Transverse colon (tissue), 4 donors: ENCODE data around the gene MAPK13. TPM values are rescaled to one million over a fixed set of nuclear protein-coding genes. Genes with fewer than 3 reads are reported as not detected.

ENCODE experiments used
- DNase-seq: peaks from one replicate; pipeline ENCODE4 v3.0.0-alpha.2; 2019
- H3K27ac ChIP-seq, 4 donors: fragments of 200-600 bp; sonication (generic); 2 replicates each; pipeline ENCODE4 v1.5.1; 2016 to 2018; ENCODE audit warnings: inconsistent platforms in 4 of 4
- H3K27me3 ChIP-seq: fragments of 200-600 bp; sonication (generic); 2 replicates; pipeline ENCODE4 v1.5.1; 2017; ENCODE audit warnings: inconsistent platforms
- H3K36me3 ChIP-seq, 4 donors: fragments of 200-600 bp; sonication (generic); 2 replicates each; pipeline ENCODE4 v1.5.1; 2017 to 2019; ENCODE audit warnings: inconsistent platforms in 4 of 4
- H3K4me1 ChIP-seq, 4 donors: fragments of 200-600 bp; sonication (generic); 2 replicates each; pipeline ENCODE4 v1.5.1; 2017 to 2020; ENCODE audit warnings: inconsistent platforms in 4 of 4
- H3K4me3 ChIP-seq, 4 donors: fragments of 200-600 bp; sonication (generic); 1 replicate in 1 of 4; 2 replicates in 3 of 4; pipeline versions ENCODE4 v1.5.1 to v1.6.1; 2017 to 2019; ENCODE audit warnings: inconsistent platforms in 4 of 4
- H3K9me3 ChIP-seq, 2 donors: fragments of 200-600 bp; sonication (generic); 2 replicates each; pipeline ENCODE4 v1.5.1; 2017 to 2019; ENCODE audit warnings: inconsistent platforms in 2 of 2
- EP300 ChIP-seq: sonication (generic); formaldehyde crosslinking; IDR thresholded peaks from one replicate; pipeline ENCODE4 v1.6.1; 2017; ENCODE audit warnings: antibody characterized with exemption, low read depth
- POLR2A ChIP-seq: fragments of 450-650 bp; IDR thresholded peaks from one replicate; pipeline ENCODE4 v1.6.1; 2016; ENCODE audit warnings: antibody characterized with exemption, mild to moderate bottlenecking, moderate library complexity
- POLR2AphosphoS5 ChIP-seq, 3 donors: sonication (generic); formaldehyde crosslinking; IDR thresholded peaks; one replicate each; pipeline ENCODE4 v1.6.1; 2016; ENCODE audit warnings: antibody characterized with exemption in 3 of 3
- WGBS, 2 donors: methylation state at CpG; one replicate each; pipeline ENCODE4 v1.1.5; 2018; ENCODE audit warnings: low coverage in 1 of 2; 5-methylcytosine and 5-hydroxymethylcytosine counted together
- in situ Hi-C, 4 donors: fragments of 200-750 bp; cut with MboI; loops; one replicate each; pipeline versions ENCODE4 v1.15.0 to v1.15.1; 2017; ENCODE audit warnings: low sequenced_read_pairs in 3 of 4, low pct_ligation_motif_present in 1 of 4, low pct_unique_long_range_greater_than_20kb in 1 of 4
- intact Hi-C: fragments of 100-400 bp; cut with DNase I; formaldehyde crosslinking; loops from one replicate; pipeline ENCODE4 v1.15.1; 2023; ENCODE audit warnings: low total_unique reads
- total RNA-seq, 4 donors: library from RNA; depleted of rRNA; stranded (reverse); fragments of >200 nt; gene quantifications; one replicate each; pipeline ENCODE4 v1.1.0, GENCODE V29; 2016
- TF ChIP-seq, protein P1 (sequence below), 5 experiments: fragments of 200-600 bp in 3 of 5; fragments of 450-650 bp in 2 of 5; sonication (generic) in 3 of 5; IDR thresholded peaks; 1 replicate in 2 of 5; 2 replicates in 3 of 5; pipeline ENCODE4 v1.5.1; 2016 to 2017; ENCODE audit warnings: antibody characterized with exemption in 5 of 5, inconsistent platforms in 3 of 5, mild to moderate bottlenecking in 2 of 5, moderate library complexity in 1 of 5

Gene MAPK13
- total RNA-seq, 4 donors from 2014 or later = 67.7 to 200 (median 146) TPM

DNA sequence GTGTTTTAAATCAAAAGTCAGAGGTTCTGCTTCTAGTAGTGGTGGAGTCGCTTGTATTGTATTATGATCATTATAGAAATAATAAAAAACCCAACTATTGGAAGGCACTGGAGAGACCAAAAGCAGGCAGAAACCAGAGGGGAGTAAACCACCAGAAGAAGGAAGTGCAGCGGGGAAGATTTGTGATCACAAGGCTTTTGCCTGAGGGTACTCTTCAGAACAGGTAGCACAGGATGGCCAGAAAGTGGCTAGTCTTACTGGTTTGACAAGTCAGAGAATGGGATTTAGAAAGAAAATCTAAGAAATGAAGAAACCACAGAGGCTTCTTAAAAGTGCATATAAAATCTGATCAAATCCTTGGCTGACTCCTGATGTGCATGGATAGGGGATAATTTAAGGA lies 24.0 kb downstream of the MAPK13 start:
- 85 to 87% methylated on average over 2 of the region's 2 CpGs for WGBS, 2 donors
- TF ChIP-seq POLR2AphosphoS5 (IDR thresholded peaks at IDR 0.05) (no peak), EP300 (no peak), POLR2A (no peak)
- TF ChIP-seq, protein P1, sequence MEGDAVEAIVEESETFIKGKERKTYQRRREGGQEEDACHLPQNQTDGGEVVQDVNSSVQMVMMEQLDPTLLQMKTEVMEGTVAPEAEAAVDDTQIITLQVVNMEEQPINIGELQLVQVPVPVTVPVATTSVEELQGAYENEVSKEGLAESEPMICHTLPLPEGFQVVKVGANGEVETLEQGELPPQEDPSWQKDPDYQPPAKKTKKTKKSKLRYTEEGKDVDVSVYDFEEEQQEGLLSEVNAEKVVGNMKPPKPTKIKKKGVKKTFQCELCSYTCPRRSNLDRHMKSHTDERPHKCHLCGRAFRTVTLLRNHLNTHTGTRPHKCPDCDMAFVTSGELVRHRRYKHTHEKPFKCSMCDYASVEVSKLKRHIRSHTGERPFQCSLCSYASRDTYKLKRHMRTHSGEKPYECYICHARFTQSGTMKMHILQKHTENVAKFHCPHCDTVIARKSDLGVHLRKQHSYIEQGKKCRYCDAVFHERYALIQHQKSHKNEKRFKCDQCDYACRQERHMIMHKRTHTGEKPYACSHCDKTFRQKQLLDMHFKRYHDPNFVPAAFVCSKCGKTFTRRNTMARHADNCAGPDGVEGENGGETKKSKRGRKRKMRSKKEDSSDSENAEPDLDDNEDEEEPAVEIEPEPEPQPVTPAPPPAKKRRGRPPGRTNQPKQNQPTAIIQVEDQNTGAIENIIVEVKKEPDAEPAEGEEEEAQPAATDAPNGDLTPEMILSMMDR (IDR thresholded peaks at IDR 0.05) = no peak

DNA sequence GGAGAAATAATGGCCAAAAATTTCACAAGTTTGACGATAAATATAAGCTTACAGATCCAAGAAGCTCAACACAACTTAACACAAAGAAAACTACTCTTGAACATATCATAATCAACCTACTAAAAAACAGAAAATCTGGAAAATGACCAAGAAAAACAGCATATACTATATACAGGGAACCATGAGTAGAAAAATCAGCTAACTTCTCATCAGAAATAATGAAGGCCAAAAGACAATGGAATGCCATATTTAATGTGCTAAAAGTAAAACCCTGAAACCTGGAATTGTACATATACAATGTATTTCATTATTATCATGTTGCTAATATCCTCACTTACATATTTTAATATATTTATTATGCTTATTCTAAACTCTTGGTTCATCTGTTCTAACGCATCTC lies 25.3 kb downstream of the MAPK13 start:
- Histone ChIP-seq H3K4me1 (no peaks in the 10 kb centered on the region), H3K27ac (no peak overlapping the region), H3K27me3 (no peaks in the 10 kb centered on the region), H3K4me3 (no peak overlapping the region), H3K36me3 (no peaks in the 10 kb centered on the region), H3K9me3 (peaks cover 0 to 4% of the 10 kb centered on the region in 2 donors)
- DNase-seq = no peak
- 89 to 100% methylated on average over 2 of the region's 2 CpGs for WGBS, 2 donors
- in situ Hi-C loops = no loop called here
- intact Hi-C loops = no loop called here
- TF ChIP-seq EP300 = no peak
- TF ChIP-seq POLR2AphosphoS5 (IDR thresholded peaks at IDR 0.05) = no peak
- TF ChIP-seq, protein P1 (IDR thresholded peaks at IDR 0.05) = no peak

More for the DNA sequence above, 24.0 kb downstream of the MAPK13 start:
- Histone ChIP-seq H3K27ac (no peak overlapping the region), H3K4me1 (no peaks in the 10 kb centered on the region), H3K36me3 (no peaks in the 10 kb centered on the region), H3K4me3 (no peak overlapping the region), H3K27me3 (no peaks in the 10 kb centered on the region), H3K9me3 (peaks cover 0 to 4% of the 10 kb centered on the region in 2 donors)
- in situ Hi-C loops = no loop called here
- no peak for DNase-seq
- intact Hi-C loops = no loop called here

DNA sequence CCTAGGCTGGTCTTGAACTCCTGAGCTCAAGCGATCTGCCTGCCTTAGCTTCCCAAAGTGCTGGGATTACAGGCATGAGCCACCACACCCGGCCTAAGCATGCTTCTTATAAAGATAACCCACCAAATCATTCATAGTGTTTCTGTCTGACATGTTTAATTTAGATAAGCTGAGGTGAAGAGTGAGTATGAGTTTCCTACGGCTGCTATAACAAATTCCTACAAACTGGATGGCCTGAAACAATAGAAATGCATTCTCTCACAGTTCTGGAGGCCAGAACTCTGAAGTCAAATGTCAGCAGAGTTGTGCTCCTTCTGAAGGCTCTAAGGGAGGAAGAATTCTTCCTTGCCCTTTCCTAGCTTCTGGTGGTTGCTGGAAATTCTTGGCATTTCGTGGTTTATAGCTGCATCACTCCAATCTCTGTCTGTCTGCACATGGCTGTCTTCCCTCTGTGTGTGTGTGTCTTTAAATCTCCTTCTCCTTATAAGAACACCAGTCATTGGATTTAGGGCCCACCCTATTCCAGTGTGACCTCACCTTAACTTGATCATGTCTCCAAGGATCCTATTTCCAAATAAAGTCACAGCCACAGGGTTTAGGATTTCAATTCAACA lies 29.9 kb downstream of the MAPK13 start:
- Histone ChIP-seq H3K4me1 (no peaks in the 10 kb centered on the region), H3K27me3 (no peaks in the 10 kb centered on the region), H3K4me3 (no peak overlapping the region), H3K9me3 (peaks cover 0 to 4% of the 10 kb centered on the region in 2 donors), H3K27ac (no peak overlapping the region), H3K36me3 (no peaks in the 10 kb centered on the region)
- in situ Hi-C loops = no loop called here
- TF ChIP-seq POLR2AphosphoS5 (IDR thresholded peaks at IDR 0.05) (no peak), POLR2A (no peak), EP300 (no peak)
- TF ChIP-seq, protein P1 (IDR thresholded peaks at IDR 0.05) = no peak
- WGBS, 2 donors = 94 to 96% methylated on average over 4 of the region's 4 CpGs
- DNase-seq = no peak
- intact Hi-C loops = no loop called here

DNA sequence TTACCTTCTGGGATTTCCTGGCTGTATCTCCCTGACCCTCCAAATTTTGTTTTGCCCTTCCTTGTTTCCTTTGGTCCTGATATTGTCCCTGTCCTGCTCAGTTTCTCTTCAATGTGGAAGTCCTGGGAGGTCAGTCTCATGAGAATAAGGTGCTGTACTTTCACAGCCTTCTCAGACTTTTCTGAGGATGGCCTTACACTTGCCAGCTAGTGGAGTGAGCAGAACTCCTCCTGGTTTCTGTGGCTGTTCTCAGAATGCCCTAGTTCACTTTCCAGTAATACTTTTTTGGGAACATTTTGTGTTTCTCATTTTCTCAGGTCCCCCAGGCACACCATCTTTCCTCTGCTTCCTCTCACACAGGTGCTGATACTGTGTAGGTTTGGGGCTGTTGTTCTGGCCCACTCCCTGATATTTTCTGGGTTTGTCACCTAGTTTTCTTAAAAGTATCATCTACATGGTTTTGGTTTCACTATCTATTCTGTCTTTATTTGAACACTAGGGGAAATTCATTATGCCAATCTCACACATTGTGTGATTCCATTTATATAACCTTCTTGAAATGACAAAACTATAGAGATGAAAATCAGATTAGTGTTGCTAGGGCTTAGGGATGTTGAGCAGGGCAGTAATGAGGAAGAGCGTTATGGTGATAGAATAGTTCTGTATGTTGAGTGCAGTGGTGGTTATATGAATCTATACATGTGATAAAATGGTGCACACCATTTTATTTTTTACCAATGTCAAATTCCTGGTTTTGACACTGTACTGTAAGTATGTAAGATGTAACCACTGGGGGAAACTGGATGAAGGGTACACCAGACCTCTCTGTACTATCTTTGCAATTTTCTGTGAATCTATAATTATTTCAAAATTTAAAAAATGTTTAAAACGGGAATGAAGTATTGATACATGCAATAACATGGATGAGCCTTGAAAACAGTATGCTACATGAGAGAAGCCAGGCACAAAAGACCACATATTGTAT lies 39.0 kb downstream of the MAPK13 start:
- no peaks in the 10 kb centered on the region for H3K27me3 ChIP-seq
- DNase-seq = no peak
- no peak overlapping the region for H3K27ac ChIP-seq
- no peaks in the 10 kb centered on the region for H3K4me1 ChIP-seq
- no peaks in the 10 kb centered on the region for H3K9me3 ChIP-seq
- no peak overlapping the region for H3K4me3 ChIP-seq
- TF ChIP-seq POLR2A = no peak
- no peak for TF ChIP-seq EP300
- no peak for TF ChIP-seq POLR2AphosphoS5 (IDR thresholded peaks at IDR 0.05)
- TF ChIP-seq, protein P1 (IDR thresholded peaks at IDR 0.05) = no peak
- in situ Hi-C loops (no loop called here), intact Hi-C loops (no loop called here)
- 88 to 93% methylated on average over 2 of the region's 2 CpGs for WGBS, 2 donors
- H3K36me3 ChIP-seq = no peaks in the 10 kb centered on the region
